Spinal cord (tissue), 10 donors: ENCODE measurements around the gene HECTD4. TPM values are rescaled to one million over a fixed set of nuclear protein-coding genes. Genes with fewer than 3 reads are reported as not detected.
"Not testable (repeated sequence)": the region's sequence is repeated elsewhere in the genome, so short reads cannot be mapped to it uniquely, and the experiment has no call there.

ENCODE experiments used
- DNase-seq, 6 donors: peaks; one replicate each; pipeline versions ENCODE4 v3.0.0 to v3.0.0-alpha.2; 2013 to 2015; ENCODE audit warnings: low spot score in 6 of 6, low read depth in 4 of 6
- H3K27ac ChIP-seq: one replicate; pipeline ENCODE4 v1.5.1; 2013; ENCODE audit warnings: low read depth, low read length, control low read depth
- H3K27me3 ChIP-seq: one replicate; pipeline ENCODE4 v1.6.1; 2013; ENCODE audit warnings: low read length; ENCODE audit not compliant: control insufficient read depth, insufficient read depth
- H3K36me3 ChIP-seq: one replicate; pipeline ENCODE4 v1.6.1; 2013; ENCODE audit warnings: low read length; ENCODE audit not compliant: control insufficient read depth, insufficient read depth
- H3K4me1 ChIP-seq: one replicate; pipeline ENCODE4 v1.6.1; 2013; ENCODE audit warnings: low read length; ENCODE audit not compliant: control insufficient read depth, insufficient read depth
- H3K4me3 ChIP-seq: one replicate; pipeline ENCODE4 v1.5.1; 2013; ENCODE audit warnings: low read depth, low read length, control low read depth
- H3K9me3 ChIP-seq: one replicate; pipeline ENCODE4 v1.6.1; 2013; ENCODE audit warnings: low read length; ENCODE audit not compliant: control insufficient read depth, insufficient read depth
- WGBS: methylation state at CpG from one replicate; pipeline ENCODE4 v1.1.5; 2013; ENCODE audit warnings: missing lambda C conversion rate; ENCODE audit not compliant: insufficient coverage; 5-methylcytosine and 5-hydroxymethylcytosine counted together
- polyA plus RNA-seq, 2 donors: library from polyadenylated mRNA; unstranded; fragments of 120-200 nt; gene quantifications; one replicate each; pipeline ENCODE4 v1.2.1, GENCODE V29; 2013; ENCODE audit not compliant: insufficient read length in 2 of 2
- total RNA-seq, 2 donors: library from RNA; depleted of rRNA in 1 of 2; stranded (reverse); fragments of 120-200 nt in 1 of 2; fragments of >200 nt in 1 of 2; gene quantifications; one replicate each; pipeline versions ENCODE4 v1.2.3 to v1.2.4, GENCODE V29; 2013 to 2014
- donor health status: healthy.

Gene HECTD4
- total and polyA plus RNA-seq, 4 donors, result 54.0 to 121 (median 111) TPM

GRCh38 chr12:112236386-112236785 is 145.8 kb downstream of the HECTD4 start:
- H3K36me3 ChIP-seq, result peaks cover 39% of the 10 kb centered on the region

GRCh38 chr12:112234303-112234702 is 147.9 kb downstream of the HECTD4 start:
- no peaks in the 10 kb centered on the region for H3K4me1 ChIP-seq
- H3K4me3 ChIP-seq, result no peak overlapping the region
- no peak overlapping the region for H3K27ac ChIP-seq
- DNase-seq, result no peak
- H3K9me3 ChIP-seq, result no peaks in the 10 kb centered on the region
- WGBS, result 80% methylated on average over 1 of the region's 2 CpGs
- no peaks in the 10 kb centered on the region for H3K27me3 ChIP-seq
- H3K36me3 ChIP-seq, result peaks cover 47% of the 10 kb centered on the region

More at GRCh38 chr12:112236386-112236785, 145.8 kb downstream of the HECTD4 start:
- no peak overlapping the region for H3K4me3 ChIP-seq
- H3K27ac ChIP-seq, result no peak overlapping the region
- no peaks in the 10 kb centered on the region for H3K27me3 ChIP-seq
- no peaks in the 10 kb centered on the region for H3K9me3 ChIP-seq
- no peaks in the 10 kb centered on the region for H3K4me1 ChIP-seq
- peak in 1 of 6 donors; percentile 51 for DNase-seq
- no CpG with 5 or more reads among the region's 1 CpG for WGBS

- Histone ChIP-seq H3K4me3 (no peak overlapping the region), H3K4me1 (no peaks in the 10 kb centered on the region), H3K36me3 (peaks cover 51% of the 10 kb centered on the region), H3K27me3 (no peaks in the 10 kb centered on the region), H3K9me3 (no peaks in the 10 kb centered on the region), H3K27ac (no peak overlapping the region)
- no CpG with 5 or more reads among the region's 4 CpGs for WGBS
- DNase-seq, result no peak
These were observed 149.0 kb downstream of the HECTD4 start for GRCh38 chr12:112233242-112233641.

- no peak overlapping the region for H3K4me3 ChIP-seq
- no peak for DNase-seq
- no peaks in the 10 kb centered on the region for H3K27me3 ChIP-seq
- H3K4me1 ChIP-seq, result no peaks in the 10 kb centered on the region
- WGBS, result 92% methylated on average over 2 of the region's 4 CpGs
- peaks cover 49% of the 10 kb centered on the region for H3K36me3 ChIP-seq
- no peaks in the 10 kb centered on the region for H3K9me3 ChIP-seq
- no peak overlapping the region for H3K27ac ChIP-seq
These were observed 152.1 kb downstream of the HECTD4 start for GRCh38 chr12:112230136-112230535.

- H3K27me3 ChIP-seq, result no peaks in the 10 kb centered on the region
- no peak overlapping the region for H3K4me3 ChIP-seq
- H3K4me1 ChIP-seq, result no peaks in the 10 kb centered on the region
- WGBS, result no CpG with 5 or more reads among the region's 3 CpGs
- H3K36me3 ChIP-seq, result peaks cover 51% of the 10 kb centered on the region
- no peaks in the 10 kb centered on the region for H3K9me3 ChIP-seq
- DNase-seq, result no peak
- H3K27ac ChIP-seq, result no peak overlapping the region
These were observed 155.5 kb downstream of the HECTD4 start for GRCh38 chr12:112226768-112227167.

- WGBS, result 99% methylated on average over 6 of the region's 7 CpGs
- H3K36me3 ChIP-seq, result peaks cover 55% of the 10 kb centered on the region
- H3K4me1 ChIP-seq, DNase-seq, H3K9me3 ChIP-seq, H3K4me3 ChIP-seq, H3K27me3 ChIP-seq, H3K27ac ChIP-seq: not testable (repeated sequence)
These were observed 161.6 kb downstream of the HECTD4 start for GRCh38 chr12:112220628-112221027.

GRCh38 chr12:112219195-112219594 is 163.0 kb downstream of the HECTD4 start:
- H3K9me3 ChIP-seq, result no peaks in the 10 kb centered on the region
- H3K27ac ChIP-seq, result no peak overlapping the region
- H3K36me3 ChIP-seq, result peaks cover 64% of the 10 kb centered on the region
- no peaks in the 10 kb centered on the region for H3K27me3 ChIP-seq
- WGBS, result 75% methylated on average over 7 of the region's 11 CpGs
- DNase-seq, result no peak
- no peaks in the 10 kb centered on the region for H3K4me1 ChIP-seq
- no peak overlapping the region for H3K4me3 ChIP-seq

- WGBS, result no CpG with 5 or more reads among the region's 3 CpGs
- Histone ChIP-seq H3K27ac (no peak overlapping the region), H3K4me1 (no peaks in the 10 kb centered on the region), H3K4me3 (no peak overlapping the region), H3K36me3 (peaks cover 66% of the 10 kb centered on the region), H3K9me3 (no peaks in the 10 kb centered on the region), H3K27me3 (no peaks in the 10 kb centered on the region)
- no peak for DNase-seq
These were observed 164.1 kb downstream of the HECTD4 start for GRCh38 chr12:112218150-112218549.

- Histone ChIP-seq H3K4me1 (no peaks in the 10 kb centered on the region), H3K36me3 (peaks cover 66% of the 10 kb centered on the region)
These were observed 164.6 kb downstream of the HECTD4 start for GRCh38 chr12:112217647-112218046.

GRCh38 chr12:112216223-112216622 is 166.0 kb downstream of the HECTD4 start:
- no peaks in the 10 kb centered on the region for H3K9me3 ChIP-seq
- no peaks in the 10 kb centered on the region for H3K4me1 ChIP-seq
- H3K27me3 ChIP-seq, result no peaks in the 10 kb centered on the region
- peaks cover 64% of the 10 kb centered on the region for H3K36me3 ChIP-seq
- H3K4me3 ChIP-seq, result no peak overlapping the region
- WGBS, result 100% methylated on average over 1 of the region's 7 CpGs
- DNase-seq, result no peak
- H3K27ac ChIP-seq, result no peak overlapping the region

More at GRCh38 chr12:112217647-112218046, 164.6 kb downstream of the HECTD4 start:
- Histone ChIP-seq H3K4me3 (no peak overlapping the region), H3K9me3 (no peaks in the 10 kb centered on the region), H3K27ac (no peak overlapping the region), H3K27me3 (no peaks in the 10 kb centered on the region)
- DNase-seq, result no peak
